ENCODE results near the gene LPGAT1.
"Not testable (repeated sequence)": the region's sequence is repeated elsewhere in the genome, so short reads cannot be mapped to it uniquely, and the experiment has no call there.

LPGAT1 gene

DNA sequence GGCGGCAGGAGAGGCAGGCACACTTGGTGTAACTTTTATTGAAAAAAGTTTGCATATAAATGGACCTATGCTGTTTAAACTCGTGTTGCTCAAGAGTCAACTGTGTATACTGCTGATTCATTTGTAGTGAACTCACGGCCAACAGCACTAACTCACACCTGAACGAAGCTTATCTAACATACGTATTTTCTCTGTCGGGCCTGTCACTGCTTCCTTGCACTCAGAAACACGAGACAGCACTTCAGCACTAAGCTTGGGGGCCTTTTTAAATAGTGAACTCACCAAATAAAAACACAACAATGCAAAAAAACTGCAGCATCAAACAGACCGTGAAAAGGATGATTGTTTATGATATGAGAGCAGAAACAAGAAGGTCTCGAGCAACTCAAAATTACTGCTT lies 96.2 kb downstream of the LPGAT1 start:
- WGBS = 89% methylated on average over 9 of the region's 9 CpGs
- no peak overlapping the region for H3K9ac ChIP-seq (ENCODE audit: low read depth, low read length)
- no peaks in the 10 kb centered on the region for H3K36me3 ChIP-seq (ENCODE audit: insufficient read depth, low read length)
- H3K4me1 ChIP-seq (ENCODE audit: insufficient read depth, low read length) = peaks cover 17% of the 10 kb centered on the region; the same call in 1 of the 2 replicates
- H3K9me3 ChIP-seq (ENCODE audit: insufficient read depth, low read depth, low read length) = no peaks in the 10 kb centered on the region
- no peak overlapping the region for H3K27ac ChIP-seq (ENCODE audit: low read depth, low read length)
- no peak overlapping the region for H3K4me3 ChIP-seq (ENCODE audit: low read length)
- no peaks in the 10 kb centered on the region for H3K27me3 ChIP-seq (ENCODE audit: insufficient read depth, low read length)

DNA sequence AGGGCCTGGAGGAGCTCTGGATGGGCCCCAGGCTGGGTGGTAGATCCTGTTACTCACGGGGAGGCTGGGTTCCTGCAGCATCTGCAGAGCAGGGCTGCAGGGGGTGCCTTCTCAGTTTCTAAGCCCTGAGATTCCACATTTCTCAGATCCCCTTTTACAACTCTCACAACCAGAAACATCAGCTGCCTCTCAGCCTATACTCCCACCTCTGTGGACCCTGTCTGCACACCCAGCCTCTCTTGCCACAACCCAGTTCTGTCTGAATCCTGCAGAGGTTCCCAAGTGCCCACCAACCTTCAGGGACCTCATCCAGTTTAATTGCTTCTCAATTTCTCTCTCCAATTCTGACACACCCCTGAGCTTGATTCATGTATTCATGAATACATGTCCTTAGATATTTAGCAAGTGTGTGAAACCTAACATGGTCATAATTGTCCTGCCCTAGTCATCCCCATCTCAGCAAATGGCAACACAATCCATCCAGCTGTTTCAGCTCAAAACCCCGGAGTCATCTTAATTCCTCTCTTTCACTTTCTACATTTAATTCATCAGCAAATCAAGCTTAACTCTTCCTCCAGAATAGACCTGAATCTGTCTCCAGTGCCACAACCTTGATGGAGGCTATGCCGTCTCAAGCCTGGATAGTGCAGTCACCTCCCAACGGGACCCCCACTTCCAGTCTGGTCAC lies 98.1 kb downstream of the LPGAT1 start:
- Histone ChIP-seq H3K27me3 (ENCODE audit: insufficient read depth, low read length) (no peaks in the 10 kb centered on the region), H3K27ac (ENCODE audit: low read depth, low read length) (no peak overlapping the region), H3K36me3 (ENCODE audit: insufficient read depth, low read length) (no peaks in the 10 kb centered on the region), H3K4me1 (ENCODE audit: insufficient read depth, low read length) (peaks cover 9% of the 10 kb centered on the region; the same call in 1 of the 2 replicates), H3K9ac (ENCODE audit: low read depth, low read length) (no peak overlapping the region), H3K9me3 (ENCODE audit: insufficient read depth, low read depth, low read length) (no peaks in the 10 kb centered on the region), H3K4me3 (ENCODE audit: low read length) (no peak overlapping the region)
- WGBS = 93% methylated on average over 4 of the region's 4 CpGs

DNA sequence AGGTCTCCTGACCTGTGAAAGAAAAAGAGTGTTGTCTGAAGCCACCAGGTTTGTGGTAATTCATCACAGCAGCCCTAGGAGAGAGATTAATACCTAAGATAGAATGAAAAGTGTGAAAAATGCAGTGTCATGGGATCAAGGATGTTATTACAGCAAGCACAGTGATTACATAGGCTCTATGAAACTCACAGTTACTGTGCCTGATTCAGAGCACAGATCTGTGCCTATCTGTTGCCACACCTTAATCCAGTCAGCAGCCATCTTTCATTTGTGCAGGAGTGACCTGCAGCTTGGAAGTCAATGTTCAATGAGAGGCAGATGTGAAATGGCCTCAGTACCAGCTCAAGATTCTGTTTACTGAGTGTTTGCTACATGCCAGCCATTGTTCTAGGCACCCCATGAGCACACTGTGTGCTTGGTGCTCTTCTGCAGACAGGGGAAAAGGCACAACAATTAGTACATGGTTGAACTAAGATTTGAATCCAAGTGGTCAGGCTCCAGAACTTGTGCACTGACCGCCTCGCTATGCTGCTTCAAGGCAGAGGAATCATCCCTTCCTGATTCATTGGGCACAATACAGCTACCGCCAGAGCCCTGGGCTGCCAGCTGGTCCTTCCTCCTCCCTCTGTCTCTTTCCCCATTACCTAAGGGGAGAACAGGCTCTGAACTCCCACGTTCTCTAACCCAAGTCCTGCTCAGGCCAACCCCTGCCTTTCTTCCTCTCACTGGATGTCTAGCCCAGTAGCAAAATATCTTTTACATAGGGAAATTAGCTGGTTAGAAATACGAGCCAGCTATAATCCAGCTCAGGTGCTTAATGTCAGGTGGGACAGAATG lies 98.9 kb downstream of the LPGAT1 start:
- no peaks in the 10 kb centered on the region for H3K9me3 ChIP-seq (ENCODE audit: insufficient read depth, low read depth, low read length)
- H3K36me3 ChIP-seq (ENCODE audit: insufficient read depth, low read length) = no peaks in the 10 kb centered on the region
- H3K4me1 ChIP-seq (ENCODE audit: insufficient read depth, low read length) = peaks cover 7% of the 10 kb centered on the region; the same call in 1 of the 2 replicates
- H3K27me3 ChIP-seq (ENCODE audit: insufficient read depth, low read length) = no peaks in the 10 kb centered on the region
- WGBS = 87% methylated on average over 5 of the region's 5 CpGs
- H3K27ac ChIP-seq (ENCODE audit: low read depth, low read length) = no peak overlapping the region
- H3K9ac ChIP-seq (ENCODE audit: low read depth, low read length) = no peak overlapping the region
- H3K4me3 ChIP-seq (ENCODE audit: low read length) = no peak overlapping the region

DNA sequence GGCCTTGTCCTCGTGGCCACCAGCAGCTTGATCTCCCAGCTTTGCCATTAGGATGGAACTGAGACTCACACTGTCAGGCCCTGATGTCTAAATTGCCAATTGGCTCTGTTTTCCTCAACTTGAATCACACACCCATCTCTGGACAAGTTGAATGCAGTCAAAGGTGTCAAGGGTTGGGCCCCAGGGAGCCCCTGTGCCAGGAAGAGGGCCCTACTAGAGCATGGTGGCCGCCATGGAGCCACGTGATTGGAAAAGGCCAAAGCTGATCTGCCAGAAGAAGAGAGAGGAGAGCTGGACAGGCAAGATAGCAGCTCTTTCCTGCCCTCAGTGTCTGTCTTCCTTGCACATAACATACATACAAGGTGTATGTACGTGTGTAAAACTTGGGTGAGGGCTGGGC lies 100.2 kb downstream of the LPGAT1 start:
- Histone ChIP-seq H3K9ac (ENCODE audit: low read depth, low read length) (no peak overlapping the region), H3K4me3 (ENCODE audit: low read length) (no peak overlapping the region), H3K27ac (ENCODE audit: low read depth, low read length) (no peak overlapping the region), H3K9me3 (ENCODE audit: insufficient read depth, low read depth, low read length) (no peaks in the 10 kb centered on the region), H3K36me3 (ENCODE audit: insufficient read depth, low read length) (no peaks in the 10 kb centered on the region), H3K27me3 (ENCODE audit: insufficient read depth, low read length) (no peaks in the 10 kb centered on the region), H3K4me1 (ENCODE audit: insufficient read depth, low read length) (peaks cover 4% of the 10 kb centered on the region; the same call in 1 of the 2 replicates)
- 93% methylated on average over 4 of the region's 4 CpGs for WGBS

DNA sequence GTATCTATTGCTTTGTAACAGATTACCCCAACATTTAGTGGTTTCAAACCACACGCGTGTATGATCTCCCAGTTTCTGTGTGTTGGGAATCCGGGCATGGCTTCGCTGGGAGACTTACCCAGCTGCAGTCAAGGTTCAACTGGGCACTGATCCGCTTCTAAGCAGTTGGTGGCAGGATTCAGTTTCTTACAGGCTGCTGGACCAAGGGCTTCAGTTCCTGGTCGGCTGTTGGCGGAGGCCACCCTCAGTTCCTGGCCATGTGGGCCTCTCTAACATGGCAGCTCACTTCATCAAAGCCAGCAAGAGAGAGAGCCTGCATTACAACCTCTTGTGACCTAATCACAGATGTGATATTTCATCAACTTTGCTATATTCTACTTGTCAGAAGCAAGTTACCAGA lies 101.3 kb downstream of the LPGAT1 start:
- Histone ChIP-seq H3K9me3 (ENCODE audit: insufficient read depth, low read depth, low read length) (no peaks in the 10 kb centered on the region), H3K27me3 (ENCODE audit: insufficient read depth, low read length) (no peaks in the 10 kb centered on the region), H3K36me3 (ENCODE audit: insufficient read depth, low read length) (no peaks in the 10 kb centered on the region), H3K9ac (ENCODE audit: low read depth, low read length) (no peak overlapping the region), H3K27ac (ENCODE audit: low read depth, low read length) (no peak overlapping the region), H3K4me3 (ENCODE audit: low read length) (no peak overlapping the region), H3K4me1 (ENCODE audit: insufficient read depth, low read length) (no peaks in the 10 kb centered on the region)
- 95% methylated on average over 7 of the region's 7 CpGs for WGBS

DNA sequence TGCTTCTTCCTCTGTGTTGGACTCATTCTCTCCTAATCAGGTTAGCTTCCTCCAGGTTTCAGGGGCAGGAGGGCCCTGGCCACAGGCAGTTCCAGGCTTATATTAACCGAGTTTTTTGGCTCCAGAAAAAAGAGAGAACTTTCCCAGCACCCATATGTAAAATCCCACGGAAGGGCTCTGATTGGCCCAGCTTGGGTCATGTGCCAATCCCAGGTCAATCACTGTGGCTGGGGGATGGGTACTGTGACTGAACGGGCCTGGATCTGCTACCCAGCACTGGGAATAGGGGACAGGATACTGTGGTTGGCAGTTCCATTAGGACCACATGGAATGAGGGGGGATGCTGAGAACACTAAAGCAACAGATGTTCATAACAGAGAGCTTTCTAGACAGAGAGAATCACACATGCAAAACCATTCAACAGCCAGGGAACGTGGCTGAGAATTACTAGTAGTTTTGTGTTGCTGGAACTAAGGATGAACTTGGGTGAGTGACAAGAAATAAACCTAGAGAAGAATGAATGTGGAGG lies 104.0 kb downstream of the LPGAT1 start:
- H3K4me3 ChIP-seq (ENCODE audit: low read length) = no peak overlapping the region
- no peak overlapping the region for H3K27ac ChIP-seq (ENCODE audit: low read depth, low read length)
- H3K4me1 ChIP-seq (ENCODE audit: insufficient read depth, low read length) = no peaks in the 10 kb centered on the region
- H3K9ac ChIP-seq (ENCODE audit: low read depth, low read length) = no peak overlapping the region
- H3K36me3 ChIP-seq (ENCODE audit: insufficient read depth, low read length) = no peaks in the 10 kb centered on the region
- no peaks in the 10 kb centered on the region for H3K9me3 ChIP-seq (ENCODE audit: insufficient read depth, low read depth, low read length)
- no peaks in the 10 kb centered on the region for H3K27me3 ChIP-seq (ENCODE audit: insufficient read depth, low read length)
- WGBS = 87% methylated on average over 4 of the region's 4 CpGs

DNA sequence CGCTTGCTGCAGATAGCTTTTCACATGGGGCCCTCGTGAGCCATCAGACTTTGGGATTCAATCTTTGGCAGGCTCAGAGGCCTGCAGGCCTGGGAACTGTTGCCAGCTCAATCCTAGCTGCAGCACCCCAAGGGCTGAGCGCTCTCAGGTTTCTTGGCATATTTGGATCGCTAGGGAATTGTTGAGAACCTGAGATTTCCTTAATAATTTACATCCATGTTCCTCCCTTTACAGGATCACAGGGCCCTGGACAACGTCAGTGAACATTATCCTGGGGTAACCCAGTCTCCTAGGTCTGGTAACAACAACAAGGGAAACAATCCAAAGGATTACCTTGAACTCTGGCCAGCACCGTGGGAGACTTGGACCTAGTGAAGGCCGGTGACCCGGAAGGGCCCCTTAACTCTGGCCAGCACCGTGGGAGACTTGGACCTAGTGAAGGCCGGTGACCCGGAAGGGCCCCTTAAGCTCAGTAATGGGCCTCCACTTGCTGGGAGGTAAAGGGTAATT lies 105.8 kb downstream of the LPGAT1 start:
- H3K36me3 ChIP-seq (ENCODE audit: insufficient read depth, low read length) = no peaks in the 10 kb centered on the region
- no peak overlapping the region for H3K4me3 ChIP-seq (ENCODE audit: low read length)
- H3K9ac ChIP-seq (ENCODE audit: low read depth, low read length) = no peak overlapping the region
- no peak overlapping the region for H3K27ac ChIP-seq (ENCODE audit: low read depth, low read length)
- H3K9me3 ChIP-seq (ENCODE audit: insufficient read depth, low read depth, low read length) = no peaks in the 10 kb centered on the region
- 92% methylated on average over 11 of the region's 11 CpGs for WGBS
- H3K27me3 ChIP-seq (ENCODE audit: insufficient read depth, low read length) = no peaks in the 10 kb centered on the region
- no peaks in the 10 kb centered on the region for H3K4me1 ChIP-seq (ENCODE audit: insufficient read depth, low read length)

DNA sequence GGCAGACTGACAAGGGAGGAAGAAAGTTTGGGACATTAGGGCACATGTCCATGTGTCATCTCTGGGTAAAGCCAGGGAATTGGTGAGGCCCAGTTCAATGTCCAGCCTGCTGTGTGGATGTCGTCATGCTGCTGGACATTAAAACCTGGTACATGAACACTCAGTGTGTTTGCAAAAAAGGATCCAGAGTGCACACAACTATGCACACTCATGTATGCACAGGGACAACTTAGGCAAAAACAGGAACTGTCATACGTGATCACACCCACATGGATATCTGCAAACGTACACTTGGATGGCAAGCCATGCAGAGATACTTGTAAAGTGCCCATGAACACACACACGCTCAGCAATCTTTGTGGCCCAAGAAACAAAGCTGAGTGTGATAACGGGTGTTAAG lies 107.3 kb downstream of the LPGAT1 start:
- 96% methylated on average over 5 of the region's 5 CpGs for WGBS
- Histone ChIP-seq H3K4me3 (ENCODE audit: low read length) (no peak overlapping the region), H3K9me3 (ENCODE audit: insufficient read depth, low read depth, low read length) (no peaks in the 10 kb centered on the region), H3K27ac (ENCODE audit: low read depth, low read length) (no peak overlapping the region), H3K9ac (ENCODE audit: low read depth, low read length) (no peak overlapping the region), H3K36me3 (ENCODE audit: insufficient read depth, low read length) (no peaks in the 10 kb centered on the region), H3K4me1 (ENCODE audit: insufficient read depth, low read length) (no peaks in the 10 kb centered on the region), H3K27me3 (ENCODE audit: insufficient read depth, low read length) (no peaks in the 10 kb centered on the region)

DNA sequence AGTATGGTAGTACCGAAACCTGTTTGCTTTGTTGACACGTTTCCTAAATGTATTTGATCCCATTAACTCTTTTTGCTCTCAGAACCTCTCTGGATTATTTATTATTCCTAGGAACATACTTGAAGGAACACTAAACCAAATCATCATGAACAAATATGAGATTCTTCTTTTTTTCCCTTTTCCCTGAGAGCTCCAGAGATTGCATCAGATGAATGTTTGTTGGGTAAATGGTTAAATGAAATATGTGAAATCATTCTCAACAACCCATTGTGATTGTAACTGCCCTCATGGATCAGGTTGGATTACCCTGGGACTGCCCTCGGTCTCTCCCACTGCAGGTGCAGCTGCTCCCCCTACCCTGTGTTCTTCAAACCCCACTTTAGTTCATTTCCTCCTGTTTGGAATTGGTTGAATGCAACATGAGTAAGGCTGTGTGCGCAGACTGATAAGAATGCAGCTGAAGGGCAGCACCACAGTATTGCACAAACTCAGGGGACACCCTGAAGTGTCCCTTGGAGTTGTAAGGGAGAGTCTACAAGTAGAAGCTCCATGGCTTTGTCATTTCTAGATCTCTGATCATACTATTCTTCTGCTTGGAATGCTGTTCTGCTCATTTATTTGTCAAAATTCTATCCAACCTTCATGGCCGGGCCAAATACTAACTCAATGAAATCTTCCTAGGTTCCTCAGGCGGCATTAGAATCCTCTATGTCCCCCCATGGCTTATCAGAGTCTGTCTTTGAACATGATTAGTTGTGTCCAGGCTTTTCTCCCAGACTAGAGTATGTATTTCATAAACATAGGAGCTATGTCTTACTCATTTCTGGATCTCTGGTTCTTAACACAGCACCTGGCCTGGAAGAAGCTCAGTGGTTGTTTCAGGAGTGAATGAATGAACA lies 108.0 kb downstream of the LPGAT1 start:
- H3K9ac ChIP-seq (ENCODE audit: low read depth, low read length) = no peak overlapping the region
- WGBS = 95% methylated on average over 6 of the region's 6 CpGs
- H3K9me3 ChIP-seq (ENCODE audit: insufficient read depth, low read depth, low read length) = no peaks in the 10 kb centered on the region
- H3K4me1 ChIP-seq (ENCODE audit: insufficient read depth, low read length) = no peaks in the 10 kb centered on the region
- H3K4me3 ChIP-seq (ENCODE audit: low read length) = no peak overlapping the region
- H3K27me3 ChIP-seq (ENCODE audit: insufficient read depth, low read length) = no peaks in the 10 kb centered on the region
- H3K27ac ChIP-seq (ENCODE audit: low read depth, low read length) = no peak overlapping the region
- no peaks in the 10 kb centered on the region for H3K36me3 ChIP-seq (ENCODE audit: insufficient read depth, low read length)

DNA sequence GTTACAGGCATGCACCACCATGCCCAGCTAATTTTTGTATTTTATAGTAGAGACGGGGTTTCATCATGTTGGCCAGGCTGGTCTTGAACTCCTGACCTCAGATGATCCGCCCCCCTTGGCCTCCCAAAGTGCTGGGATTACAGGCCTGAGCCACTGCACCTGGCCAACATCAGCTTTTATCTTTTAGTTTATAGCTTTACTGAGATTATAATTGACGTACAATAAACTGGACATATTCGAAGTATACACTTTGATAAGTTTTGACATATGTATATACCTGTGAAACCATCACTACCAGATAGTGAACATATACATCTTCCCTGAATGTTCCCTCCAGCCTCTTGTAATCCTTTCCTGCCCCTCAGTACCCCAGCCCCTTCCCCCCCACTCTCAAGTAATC lies 114.0 kb downstream of the LPGAT1 start:
- H3K27me3 ChIP-seq (ENCODE audit: insufficient read depth, low read length); H3K9ac ChIP-seq (ENCODE audit: low read depth, low read length); H3K4me1 ChIP-seq (ENCODE audit: insufficient read depth, low read length); H3K9me3 ChIP-seq (ENCODE audit: insufficient read depth, low read depth, low read length); H3K4me3 ChIP-seq (ENCODE audit: low read length); H3K27ac ChIP-seq (ENCODE audit: low read depth, low read length); H3K36me3 ChIP-seq (ENCODE audit: insufficient read depth, low read length): not testable (repeated sequence)
- 95% methylated on average over 4 of the region's 4 CpGs for WGBS

Measured in HUES64 (cell line).